ENCODE data around the gene ALKBH6. TPM values are rescaled to one million over a fixed set of nuclear protein-coding genes. Genes with fewer than 3 reads are reported as not detected.

ALKBH6 gene
- total and polyA plus RNA-seq, 8 donors, result 8.8 to 187 (median 19.7) TPM

DNA sequence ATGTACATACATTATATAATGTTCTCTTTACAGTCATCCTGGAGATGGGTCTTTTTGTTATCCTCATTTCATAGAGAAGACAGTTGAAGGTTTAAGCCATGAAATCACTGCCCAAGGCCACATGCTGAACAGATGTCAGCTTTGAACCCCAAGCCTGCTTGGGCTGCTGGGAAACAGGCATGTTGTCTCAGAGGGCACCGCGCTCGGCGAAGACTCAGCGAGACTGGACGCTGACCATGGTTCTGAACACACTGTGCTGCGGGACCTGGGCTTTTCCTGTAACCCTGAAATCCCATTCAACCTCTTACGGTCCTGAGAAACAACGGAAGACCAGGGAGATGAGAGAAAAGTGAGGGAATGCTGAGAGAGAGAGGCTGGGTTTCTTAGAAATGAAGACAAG, 50.5 kb downstream of the ALKBH6 start:
- Histone ChIP-seq H3K4me3 (no peak overlapping the region), H3K9me3 (no peaks in the 10 kb centered on the region), H3K36me3 (no peaks in the 10 kb centered on the region), H3K27ac (no peak overlapping the region), H3K4me1 (peaks cover 0 to 13% (median 8%) of the 10 kb centered on the region in 4 donors), H3K27me3 (peaks cover 11 to 59% (median 29%) of the 10 kb centered on the region in 3 donors)
- intact Hi-C loops (cut with DNase I; ENCODE audit: low total_unique reads), result no loop called here
- peak in 1 of 2 donors; percentile 88 for DNase-seq
- WGBS, 5 donors, result 7 to 16% (median 13%) methylated on average over 9 of the region's 9 CpGs
- TF ChIP-seq, protein P1, sequence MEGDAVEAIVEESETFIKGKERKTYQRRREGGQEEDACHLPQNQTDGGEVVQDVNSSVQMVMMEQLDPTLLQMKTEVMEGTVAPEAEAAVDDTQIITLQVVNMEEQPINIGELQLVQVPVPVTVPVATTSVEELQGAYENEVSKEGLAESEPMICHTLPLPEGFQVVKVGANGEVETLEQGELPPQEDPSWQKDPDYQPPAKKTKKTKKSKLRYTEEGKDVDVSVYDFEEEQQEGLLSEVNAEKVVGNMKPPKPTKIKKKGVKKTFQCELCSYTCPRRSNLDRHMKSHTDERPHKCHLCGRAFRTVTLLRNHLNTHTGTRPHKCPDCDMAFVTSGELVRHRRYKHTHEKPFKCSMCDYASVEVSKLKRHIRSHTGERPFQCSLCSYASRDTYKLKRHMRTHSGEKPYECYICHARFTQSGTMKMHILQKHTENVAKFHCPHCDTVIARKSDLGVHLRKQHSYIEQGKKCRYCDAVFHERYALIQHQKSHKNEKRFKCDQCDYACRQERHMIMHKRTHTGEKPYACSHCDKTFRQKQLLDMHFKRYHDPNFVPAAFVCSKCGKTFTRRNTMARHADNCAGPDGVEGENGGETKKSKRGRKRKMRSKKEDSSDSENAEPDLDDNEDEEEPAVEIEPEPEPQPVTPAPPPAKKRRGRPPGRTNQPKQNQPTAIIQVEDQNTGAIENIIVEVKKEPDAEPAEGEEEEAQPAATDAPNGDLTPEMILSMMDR (IDR thresholded peaks at IDR 0.05), result no peak
- TF ChIP-seq POLR2AphosphoS5 (IDR thresholded peaks at IDR 0.05), result no peak
- TF ChIP-seq EP300 (IDR thresholded peaks at IDR 0.05), result no peak
- no peak for TF ChIP-seq POLR2A (IDR thresholded peaks at IDR 0.05)

DNA sequence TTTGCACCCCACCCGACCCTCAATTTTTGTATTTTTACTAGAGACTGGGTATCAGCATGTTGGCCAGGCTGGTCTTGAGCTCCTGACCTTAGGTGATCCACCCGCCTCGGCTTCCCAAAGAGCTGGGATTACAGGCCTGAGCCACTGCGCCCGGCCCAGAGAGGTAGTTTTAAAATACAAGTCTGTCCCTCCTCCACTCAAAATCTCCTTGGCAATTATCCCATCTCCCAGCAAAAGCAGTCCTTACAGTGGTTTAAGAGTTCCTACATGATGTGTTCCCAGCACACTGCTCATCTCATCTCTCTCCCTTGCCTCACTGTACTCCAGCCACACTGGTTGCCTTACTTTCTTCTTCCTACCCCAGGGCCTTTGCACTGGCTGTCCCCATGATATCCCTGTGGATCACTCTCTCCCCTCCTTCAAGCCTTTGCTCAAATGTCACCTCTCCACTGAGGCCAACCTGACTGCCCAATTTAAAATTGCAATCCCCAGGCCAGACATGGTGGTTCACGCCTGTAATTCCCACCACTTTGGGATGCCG, 53.5 kb downstream of the ALKBH6 start:
- WGBS, 5 donors, result 75 to 84% (median 80%) methylated on average over 7 of the region's 7 CpGs
- intact Hi-C loops (cut with DNase I; ENCODE audit: low total_unique reads), result no loop called here
- no peaks in the 10 kb centered on the region for H3K36me3 ChIP-seq
- H3K27ac ChIP-seq, result no peak overlapping the region
- TF ChIP-seq POLR2AphosphoS5 (IDR thresholded peaks at IDR 0.05), result no peak
- TF ChIP-seq EP300 (IDR thresholded peaks at IDR 0.05), result no peak
- TF ChIP-seq, protein P1 (IDR thresholded peaks at IDR 0.05), result no peak
- TF ChIP-seq POLR2A (IDR thresholded peaks at IDR 0.05), result no peak
- peaks cover 0 to 13% (median 8%) of the 10 kb centered on the region in 4 donors for H3K4me1 ChIP-seq
- H3K4me3 ChIP-seq, result no peak overlapping the region
- H3K9me3 ChIP-seq, result peaks cover 0 to 7% (median 6%) of the 10 kb centered on the region in 4 donors
- H3K27me3 ChIP-seq, result peaks cover 11 to 76% (median 35%) of the 10 kb centered on the region in 3 donors
- no peak for DNase-seq

DNA sequence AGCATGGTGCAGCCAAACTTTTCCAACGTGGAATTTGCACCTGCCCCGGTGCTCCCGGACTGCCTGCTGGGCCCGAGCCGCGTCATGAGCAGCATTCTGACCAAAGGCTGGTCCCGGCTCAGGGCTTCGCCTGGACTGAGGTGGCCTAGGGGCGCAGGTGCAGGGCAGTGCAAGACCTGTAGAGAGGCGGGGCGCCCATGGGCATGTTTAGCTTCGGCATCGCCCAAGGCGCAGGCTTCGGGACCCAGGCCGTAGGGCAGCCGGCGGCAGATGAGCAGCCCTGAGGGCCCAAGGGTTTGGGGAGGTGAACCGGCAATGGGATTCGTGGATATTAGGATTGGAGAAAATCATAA, 54.1 kb downstream of the ALKBH6 start:
- Histone ChIP-seq H3K4me3 (no peak overlapping the region), H3K36me3 (no peaks in the 10 kb centered on the region), H3K4me1 (peaks cover 0 to 13% (median 8%) of the 10 kb centered on the region in 4 donors), H3K9me3 (peaks cover 0 to 7% (median 6%) of the 10 kb centered on the region in 4 donors), H3K27ac (no peak overlapping the region), H3K27me3 (peaks cover 11 to 81% (median 35%) of the 10 kb centered on the region in 3 donors)
- 28 to 45% (median 33%) methylated on average over 19 to 20 of the region's 20 CpGs for WGBS, 5 donors
- TF ChIP-seq EP300 (IDR thresholded peaks at IDR 0.05), result no peak
- intact Hi-C loops (cut with DNase I; ENCODE audit: low total_unique reads), result no loop called here
- no peak for DNase-seq

Other genes starting within 250 kb of the ALKBH6 start
- gene ARHGAP33, start 238.6 kb downstream of the ALKBH6 start, total RNA-seq, result 10 to 100 TPM in 4 of 5 donors, 1 to 10 TPM in 1; 5.1 to 73.6 (median 25.4) TPM
- 1 to 10 TPM; 1.4 to 8.0 (median 6.9) TPM for gene ARHGAP33, start 238.6 kb downstream of the ALKBH6 start, polyA plus RNA-seq
- not detected for gene PRODH2, start 201.4 kb downstream of the ALKBH6 start, total RNA-seq
- under 1 TPM in 1 of 3 donors, not detected in 2; 0.23 TPM for gene PRODH2, start 201.4 kb downstream of the ALKBH6 start, polyA plus RNA-seq
- 10 to 100 TPM in 1 of 5 donors, 1 to 10 TPM in 1, under 1 TPM in 1, not detected in 2; 0.37 to 17.9 (median 5.4) TPM for gene NPHS1, start 161.7 kb downstream of the ALKBH6 start, total RNA-seq
- under 1 TPM; 0.10 to 0.61 (median 0.25) TPM for gene NPHS1, start 161.7 kb downstream of the ALKBH6 start, polyA plus RNA-seq
- under 1 TPM in 2 of 5 donors, not detected in 3; 0.43 to 0.73 TPM for gene KIRREL2, start 157.3 kb downstream of the ALKBH6 start, total RNA-seq
- gene KIRREL2, start 157.3 kb downstream of the ALKBH6 start, polyA plus RNA-seq, result under 1 TPM in 2 of 3 donors, not detected in 1; 0.56 to 0.65 TPM
- 10 to 100 TPM in 4 of 5 donors, 1 to 10 TPM in 1; 5.3 to 76.5 (median 18.8) TPM for gene APLP1, start 145.6 kb downstream of the ALKBH6 start, total RNA-seq
- gene APLP1, start 145.6 kb downstream of the ALKBH6 start, polyA plus RNA-seq, result 10 to 100 TPM; 12.5 to 31.3 (median 18.1) TPM
- gene NFKBID, start 113.7 kb downstream of the ALKBH6 start, total RNA-seq, result 10 to 100 TPM in 3 of 5 donors, 1 to 10 TPM in 1, not detected in 1; 6.6 to 42.0 (median 17.6) TPM
- 1 to 10 TPM; 2.4 to 7.1 (median 3.3) TPM for gene NFKBID, start 113.7 kb downstream of the ALKBH6 start, polyA plus RNA-seq
- gene HCST, start 111.7 kb downstream of the ALKBH6 start, total RNA-seq, result 10 to 100 TPM in 1 of 5 donors, 1 to 10 TPM in 1, not detected in 3; 5.0 to 12.5 TPM
- gene HCST, start 111.7 kb downstream of the ALKBH6 start, polyA plus RNA-seq, result 10 to 100 TPM in 1 of 3 donors, 1 to 10 TPM in 2; 8.2 to 11.3 (median 9.2) TPM
- gene TYROBP, start 105.9 kb downstream of the ALKBH6 start, total RNA-seq, result 10 to 100 TPM in 2 of 5 donors, 1 to 10 TPM in 1, not detected in 2; 9.4 to 72.3 (median 14.1) TPM
- gene TYROBP, start 105.9 kb downstream of the ALKBH6 start, polyA plus RNA-seq, result 100 to 1,000 TPM in 1 of 3 donors, 10 to 100 TPM in 2; 38.4 to 106 (median 87.2) TPM
- 10 to 100 TPM in 2 of 5 donors, 1 to 10 TPM in 2, under 1 TPM in 1; 0.73 to 48.1 (median 4.0) TPM for gene LRFN3, start 77.8 kb downstream of the ALKBH6 start, total RNA-seq
- 1 to 10 TPM; 2.0 to 6.7 (median 2.6) TPM for gene LRFN3, start 77.8 kb downstream of the ALKBH6 start, polyA plus RNA-seq
- gene SDHAF1, start 19.0 kb downstream of the ALKBH6 start, total RNA-seq, result 10 to 100 TPM in 3 of 5 donors, 1 to 10 TPM in 1, not detected in 1; 8.0 to 38.1 (median 21.1) TPM
- 10 to 100 TPM; 19.2 to 31.2 (median 28.3) TPM for gene SDHAF1, start 19.0 kb downstream of the ALKBH6 start, polyA plus RNA-seq
- gene SYNE4, start 5.4 kb downstream of the ALKBH6 start, total RNA-seq, result 10 to 100 TPM in 1 of 5 donors, 1 to 10 TPM in 3, not detected in 1; 1.3 to 11.2 (median 5.4) TPM
- 1 to 10 TPM; 3.5 to 5.8 (median 4.6) TPM for gene SYNE4, start 5.4 kb downstream of the ALKBH6 start, polyA plus RNA-seq
- 10 to 100 TPM in 1 of 5 donors, 1 to 10 TPM in 4; 1.8 to 17.1 (median 7.5) TPM for gene CLIP3, start 18.7 kb upstream of the ALKBH6 start, total RNA-seq
- gene CLIP3, start 18.7 kb upstream of the ALKBH6 start, polyA plus RNA-seq, result 1 to 10 TPM; 4.5 to 8.3 (median 5.5) TPM
- gene THAP8, start 40.1 kb upstream of the ALKBH6 start, total RNA-seq, result 10 to 100 TPM in 1 of 5 donors, 1 to 10 TPM in 1, under 1 TPM in 2, not detected in 1; 0.29 to 12.8 (median 5.1) TPM
- gene THAP8, start 40.1 kb upstream of the ALKBH6 start, polyA plus RNA-seq, result 1 to 10 TPM; 4.4 to 4.7 (median 4.7) TPM
- 10 to 100 TPM in 1 of 5 donors, 1 to 10 TPM in 3, under 1 TPM in 1; 0.29 to 15.2 (median 2.7) TPM for gene WDR62, start 40.7 kb upstream of the ALKBH6 start, total RNA-seq
- gene WDR62, start 40.7 kb upstream of the ALKBH6 start, polyA plus RNA-seq, result 1 to 10 TPM in 2 of 3 donors, under 1 TPM in 1; 0.31 to 1.3 (median 1.2) TPM
- not detected for gene OVOL3, start 96.9 kb upstream of the ALKBH6 start, total RNA-seq
- gene OVOL3, start 96.9 kb upstream of the ALKBH6 start, polyA plus RNA-seq, result not detected
- gene POLR2I, start 100.7 kb upstream of the ALKBH6 start, total RNA-seq, result 100 to 1,000 TPM in 1 of 5 donors, 10 to 100 TPM in 4; 16.2 to 199 (median 42.8) TPM
- 100 to 1,000 TPM in 2 of 3 donors, 10 to 100 TPM in 1; 84.0 to 123 (median 117) TPM for gene POLR2I, start 100.7 kb upstream of the ALKBH6 start, polyA plus RNA-seq
- 100 to 1,000 TPM in 1 of 5 donors, 10 to 100 TPM in 4; 32.1 to 263 (median 71.0) TPM for gene TBCB, start 101.3 kb upstream of the ALKBH6 start, total RNA-seq
- gene TBCB, start 101.3 kb upstream of the ALKBH6 start, polyA plus RNA-seq, result 100 to 1,000 TPM; 137 to 165 (median 140) TPM
- 100 to 1,000 TPM in 4 of 5 donors, 10 to 100 TPM in 1; 93.7 to 188 (median 115) TPM for gene CAPNS1, start 125.9 kb upstream of the ALKBH6 start, total RNA-seq
- gene CAPNS1, start 125.9 kb upstream of the ALKBH6 start, polyA plus RNA-seq, result 100 to 1,000 TPM; 500 to 575 (median 554) TPM
- 10 to 100 TPM in 2 of 5 donors, 1 to 10 TPM in 2, not detected in 1; 4.0 to 21.0 (median 10.4) TPM for gene COX7A1, start 138.2 kb upstream of the ALKBH6 start, total RNA-seq
- gene COX7A1, start 138.2 kb upstream of the ALKBH6 start, polyA plus RNA-seq, result 10 to 100 TPM; 31.9 to 43.4 (median 32.7) TPM
- gene ZNF565, start 200.5 kb upstream of the ALKBH6 start, total RNA-seq, result 10 to 100 TPM in 1 of 5 donors, 1 to 10 TPM in 3, under 1 TPM in 1; 0.45 to 16.3 (median 2.3) TPM
- gene ZNF565, start 200.5 kb upstream of the ALKBH6 start, polyA plus RNA-seq, result 1 to 10 TPM; 2.1 to 3.4 (median 2.3) TPM
- gene ZNF146, start 200.9 kb upstream of the ALKBH6 start, total RNA-seq, result 100 to 1,000 TPM in 1 of 5 donors, 10 to 100 TPM in 3, 1 to 10 TPM in 1; 8.7 to 108 (median 63.5) TPM
- 10 to 100 TPM; 19.2 to 24.7 (median 22.2) TPM for gene ZNF146, start 200.9 kb upstream of the ALKBH6 start, polyA plus RNA-seq